GM18526 (cell line): ENCODE data around the gene PCNX4.

Experiments
- POLR2A ChIP-seq: IDR thresholded peaks from 3 replicates; pipeline ENCODE4 v1.6.1; 2011; ENCODE audit not compliant: insufficient read length; ENCODE audit errors: extremely low read depth

PCNX4 gene

GRCh38 chr14:60161196-60162107, 69.7 kb downstream of the PCNX4 start:
- no peak for TF ChIP-seq POLR2A

- TF ChIP-seq POLR2A, result no peak
Measured at GRCh38 chr14:60163693-60164092, 72.0 kb downstream of the PCNX4 start.

GRCh38 chr14:60164404-60164711, 72.6 kb downstream of the PCNX4 start:
- TF ChIP-seq POLR2A, result no peak

GRCh38 chr14:60164712-60165546, 73.2 kb downstream of the PCNX4 start, which contains the start of gene DHRS7:
DHRS7 (minus strand) TSS chr14:60165398; CDS start chr14:60165309, 89 bp downstream.
- peak; percentile 82 for TF ChIP-seq POLR2A

- TF ChIP-seq POLR2A, result no peak
Measured at GRCh38 chr14:60165547-60165876, 73.8 kb downstream of the PCNX4 start.

GRCh38 chr14:60166142-60166541, 74.4 kb downstream of the PCNX4 start:
- TF ChIP-seq POLR2A, result no peak

GRCh38 chr14:60169722-60170121, 78.0 kb downstream of the PCNX4 start:
- TF ChIP-seq POLR2A, result no peak

- no peak for TF ChIP-seq POLR2A
Measured at GRCh38 chr14:60170948-60171347, 79.2 kb downstream of the PCNX4 start.

- TF ChIP-seq POLR2A, result no peak
Measured at GRCh38 chr14:60171690-60172089, 80.0 kb downstream of the PCNX4 start.

GRCh38 chr14:60174352-60175254, 82.9 kb downstream of the PCNX4 start:
- no peak for TF ChIP-seq POLR2A

GRCh38 chr14:60175255-60175902, 83.7 kb downstream of the PCNX4 start:
- TF ChIP-seq POLR2A, result no peak

GRCh38 chr14:60178164-60178563, 86.4 kb downstream of the PCNX4 start:
- no peak for TF ChIP-seq POLR2A

GRCh38 chr14:60178820-60179219, 87.1 kb downstream of the PCNX4 start:
- no peak for TF ChIP-seq POLR2A

- no peak for TF ChIP-seq POLR2A
Measured at GRCh38 chr14:60179431-60179869, 87.7 kb downstream of the PCNX4 start.

GRCh38 chr14:60183138-60183537, 91.4 kb downstream of the PCNX4 start:
- no peak for TF ChIP-seq POLR2A
